HFFc6 (cell line): Measurements from ENCODE around the gene CCNG2. TPM values are rescaled to one million over a fixed set of nuclear protein-coding genes. Genes with fewer than 3 reads are reported as not detected.

Experiments
- DNase-seq: peaks from one replicate; pipeline ENCODE4 v3.0.0-alpha.2; 2018
- H3K27ac Mint-ChIP-seq: 2 replicates; pipeline ENCODE4 v1.8.0; 2020; ENCODE audit warnings: mild to moderate bottlenecking, mixed read lengths
- H3K27me3 Mint-ChIP-seq: 2 replicates; pipeline ENCODE4 v1.8.0; 2021; ENCODE audit warnings: mild to moderate bottlenecking, moderate library complexity, mixed read lengths; ENCODE audit not compliant: insufficient read depth
- H3K36me3 Mint-ChIP-seq: 2 replicates; pipeline ENCODE4 v1.8.0; 2021; ENCODE audit warnings: low read depth, mixed read lengths
- H3K4me1 Mint-ChIP-seq: 2 replicates; pipeline ENCODE4 v1.8.0; 2020; ENCODE audit warnings: low read depth, mixed read lengths
- H3K4me3 Mint-ChIP-seq: 2 replicates; pipeline ENCODE4 v1.8.0; 2020; ENCODE audit warnings: mild to moderate bottlenecking, moderate library complexity, mixed read lengths
- H3K9me3 Mint-ChIP-seq: 2 replicates; pipeline ENCODE4 v1.8.0; 2020; ENCODE audit warnings: mild to moderate bottlenecking, mixed read lengths
- total RNA-seq, 6 experiments: library from RNA; stranded (reverse); fragmentation: NEBNext Ultra II Directional; extraction: Animal tissue kit (Norgen Biotek cat#: 25700); gene quantifications; 2 replicates in 1 of 6; 3 replicates in 5 of 6; pipeline ENCODE4 v1.2.3, GENCODE V29; 2021
- TF ChIP-seq, protein P1 (sequence below): fragments of 200-600 bp; sonication (generic); IDR thresholded peaks from 2 replicates; pipeline ENCODE4 v1.5.0; 2021; ENCODE audit warnings: antibody characterized with exemption, mild to moderate bottlenecking

Gene CCNG2
- total RNA-seq, 6 experiments from 2014 or later = 17.1 to 20.4 (median 19.2) TPM

GRCh38 chr4:77178560-77178959, 21.6 kb downstream of the CCNG2 start:
- no peaks in the 10 kb centered on the region for H3K9me3 Mint-ChIP-seq
- peaks cover 2% of the 10 kb centered on the region; the same call in 1 of the 2 replicates for H3K4me1 Mint-ChIP-seq
- no peaks in the 10 kb centered on the region for H3K36me3 Mint-ChIP-seq
- no peak for DNase-seq
- no peak overlapping the region for H3K4me3 Mint-ChIP-seq
- TF ChIP-seq, protein P1, sequence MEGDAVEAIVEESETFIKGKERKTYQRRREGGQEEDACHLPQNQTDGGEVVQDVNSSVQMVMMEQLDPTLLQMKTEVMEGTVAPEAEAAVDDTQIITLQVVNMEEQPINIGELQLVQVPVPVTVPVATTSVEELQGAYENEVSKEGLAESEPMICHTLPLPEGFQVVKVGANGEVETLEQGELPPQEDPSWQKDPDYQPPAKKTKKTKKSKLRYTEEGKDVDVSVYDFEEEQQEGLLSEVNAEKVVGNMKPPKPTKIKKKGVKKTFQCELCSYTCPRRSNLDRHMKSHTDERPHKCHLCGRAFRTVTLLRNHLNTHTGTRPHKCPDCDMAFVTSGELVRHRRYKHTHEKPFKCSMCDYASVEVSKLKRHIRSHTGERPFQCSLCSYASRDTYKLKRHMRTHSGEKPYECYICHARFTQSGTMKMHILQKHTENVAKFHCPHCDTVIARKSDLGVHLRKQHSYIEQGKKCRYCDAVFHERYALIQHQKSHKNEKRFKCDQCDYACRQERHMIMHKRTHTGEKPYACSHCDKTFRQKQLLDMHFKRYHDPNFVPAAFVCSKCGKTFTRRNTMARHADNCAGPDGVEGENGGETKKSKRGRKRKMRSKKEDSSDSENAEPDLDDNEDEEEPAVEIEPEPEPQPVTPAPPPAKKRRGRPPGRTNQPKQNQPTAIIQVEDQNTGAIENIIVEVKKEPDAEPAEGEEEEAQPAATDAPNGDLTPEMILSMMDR = no peak
- peaks cover 55% of the 10 kb centered on the region for H3K27me3 Mint-ChIP-seq
- no peak overlapping the region for H3K27ac Mint-ChIP-seq

DNA sequence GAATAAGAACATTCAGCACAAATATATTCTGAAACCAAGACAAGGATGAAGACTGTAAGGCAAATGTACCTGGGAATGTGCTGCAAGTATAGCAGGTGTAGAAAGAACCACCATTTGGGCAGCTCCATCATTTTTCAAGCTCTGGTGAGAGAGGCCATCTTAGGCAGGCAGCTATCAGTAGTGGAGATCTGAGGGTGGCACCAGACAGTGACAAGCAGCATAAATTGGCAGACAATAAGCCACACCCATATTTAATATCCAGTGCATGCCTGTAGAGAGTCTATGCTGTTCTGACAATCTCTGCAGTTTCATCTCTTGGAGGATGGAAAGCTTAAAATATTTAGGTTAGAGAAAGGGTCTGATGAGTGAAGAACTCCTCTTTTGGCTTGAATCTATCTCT, 22.5 kb downstream of the CCNG2 start:
- no peaks in the 10 kb centered on the region for H3K4me1 Mint-ChIP-seq
- H3K27ac Mint-ChIP-seq = no peak overlapping the region
- no peaks in the 10 kb centered on the region for H3K9me3 Mint-ChIP-seq
- no peak overlapping the region for H3K4me3 Mint-ChIP-seq
- TF ChIP-seq, protein P1 = no peak
- H3K27me3 Mint-ChIP-seq = peaks cover 61% of the 10 kb centered on the region
- DNase-seq = no peak
- no peaks in the 10 kb centered on the region for H3K36me3 Mint-ChIP-seq

DNA sequence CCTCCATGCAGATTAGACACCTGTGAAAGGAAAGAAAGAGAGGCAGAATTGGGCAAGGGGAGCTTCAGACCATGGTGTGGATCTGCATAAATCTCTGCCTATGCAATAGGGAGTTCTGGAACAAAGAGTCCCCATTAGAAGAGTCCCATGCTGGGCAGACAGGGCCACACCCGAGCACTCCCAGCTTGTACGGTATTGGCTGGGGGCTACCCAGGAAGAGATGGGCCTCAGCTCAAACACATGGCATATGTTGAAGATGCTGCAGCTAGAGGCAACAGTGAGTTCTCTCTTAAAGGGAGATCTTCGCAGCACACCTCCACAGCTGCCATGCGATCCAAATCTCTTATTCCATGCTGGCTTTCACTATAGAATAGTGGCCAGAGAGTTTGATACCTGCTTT, 24.7 kb downstream of the CCNG2 start:
- H3K27ac Mint-ChIP-seq = no peak overlapping the region
- H3K4me1 Mint-ChIP-seq = no peaks in the 10 kb centered on the region
- peaks cover 62% of the 10 kb centered on the region for H3K27me3 Mint-ChIP-seq
- H3K36me3 Mint-ChIP-seq = no peaks in the 10 kb centered on the region
- no peak for DNase-seq
- no peaks in the 10 kb centered on the region for H3K9me3 Mint-ChIP-seq
- no peak overlapping the region for H3K4me3 Mint-ChIP-seq
- TF ChIP-seq, protein P1 = no peak

DNA sequence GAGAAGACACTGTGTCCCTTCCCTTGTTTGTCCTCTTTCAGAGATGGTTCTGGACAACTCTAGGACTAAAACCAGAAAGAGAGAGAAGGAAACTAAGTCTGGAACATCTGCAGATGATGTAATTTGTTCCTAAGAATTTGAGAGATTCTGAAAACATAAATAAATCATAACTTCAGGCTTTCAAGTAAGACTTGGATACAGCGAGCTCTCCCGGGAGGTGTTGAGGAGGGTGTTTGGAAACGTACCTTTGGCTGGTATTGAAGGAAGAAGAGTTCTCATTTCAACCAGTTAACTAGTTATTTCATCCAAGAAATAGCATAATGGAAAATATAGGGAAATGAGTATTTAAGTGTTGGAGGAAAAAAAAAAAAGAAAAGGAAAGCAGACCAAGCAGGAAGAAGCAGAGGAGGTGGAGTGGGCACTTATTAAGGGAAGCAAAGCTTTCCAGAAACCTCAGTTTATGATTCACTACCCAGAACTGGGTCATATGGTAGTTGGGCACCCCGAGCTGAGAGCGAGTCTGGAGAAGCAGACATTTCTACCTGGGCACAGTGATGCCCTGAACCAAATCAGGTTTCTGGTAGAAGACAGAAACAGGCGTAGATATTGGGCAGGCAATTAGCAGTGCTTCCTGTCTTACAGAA, 26.9 kb downstream of the CCNG2 start:
- no peaks in the 10 kb centered on the region for H3K4me1 Mint-ChIP-seq
- H3K27me3 Mint-ChIP-seq = peaks cover 52% of the 10 kb centered on the region
- TF ChIP-seq, protein P1 = no peak
- DNase-seq = no peak
- H3K9me3 Mint-ChIP-seq = no peaks in the 10 kb centered on the region
- no peak overlapping the region; the same call in 1 of the 2 replicates for H3K4me3 Mint-ChIP-seq
- H3K27ac Mint-ChIP-seq = no peak overlapping the region
- H3K36me3 Mint-ChIP-seq = no peaks in the 10 kb centered on the region

GRCh38 chr4:77184974-77185373, 28.0 kb downstream of the CCNG2 start:
- Mint-ChIP-seq H3K4me1 (peaks cover 1% of the 10 kb centered on the region), H3K4me3 (no peak overlapping the region), H3K27ac (no peak overlapping the region), H3K27me3 (peaks cover 48% of the 10 kb centered on the region), H3K9me3 (no peaks in the 10 kb centered on the region), H3K36me3 (no peaks in the 10 kb centered on the region)
- no peak for DNase-seq
- TF ChIP-seq, protein P1 = no peak

DNA sequence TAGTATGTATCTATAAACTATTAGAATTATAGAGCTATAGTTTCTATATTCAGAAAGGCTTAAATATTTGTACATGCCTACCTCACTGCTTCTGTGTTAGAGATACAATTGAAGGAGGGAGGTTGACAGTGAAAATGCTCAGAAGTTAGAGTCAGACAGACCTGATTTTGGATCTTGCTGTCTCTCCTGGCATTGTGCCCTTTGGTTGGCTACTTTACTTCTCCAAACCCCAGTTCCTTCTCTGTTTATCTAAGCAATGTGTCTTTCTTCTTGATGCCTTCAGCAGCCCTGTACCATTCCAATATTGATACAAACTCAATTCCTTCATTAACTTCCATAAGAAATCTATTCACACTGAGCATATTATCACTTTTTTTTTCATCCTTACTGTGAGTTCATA, 28.7 kb downstream of the CCNG2 start:
- DNase-seq = no peak
- TF ChIP-seq, protein P1 = no peak
- H3K9me3 Mint-ChIP-seq = no peaks in the 10 kb centered on the region
- no peaks in the 10 kb centered on the region for H3K36me3 Mint-ChIP-seq
- H3K27ac Mint-ChIP-seq = no peak overlapping the region
- peaks cover 40% of the 10 kb centered on the region for H3K27me3 Mint-ChIP-seq
- H3K4me1 Mint-ChIP-seq = peaks cover 8% of the 10 kb centered on the region
- no peak overlapping the region for H3K4me3 Mint-ChIP-seq
